ENCODE measurements around the gene NTN1.

Gene NTN1

GRCh38 chr17:9195961-9196670 is 174.8 kb downstream of the NTN1 start:
- DNase-seq (ENCODE audit: low read depth): no peak

GRCh38 chr17:9199571-9200551 is 178.6 kb downstream of the NTN1 start:
- no peak for DNase-seq (ENCODE audit: low read depth)

- DNase-seq (ENCODE audit: low read depth): no peak
These were observed 179.5 kb downstream of the NTN1 start for GRCh38 chr17:9200699-9201359.

GRCh38 chr17:9202532-9202931 is 181.2 kb downstream of the NTN1 start:
- no peak for DNase-seq (ENCODE audit: low read depth)

- DNase-seq (ENCODE audit: low read depth): no peak
These were observed 182.6 kb downstream of the NTN1 start for GRCh38 chr17:9203771-9204425.

- no peak for DNase-seq (ENCODE audit: low read depth)
These were observed 183.5 kb downstream of the NTN1 start for GRCh38 chr17:9204637-9205329.

GRCh38 chr17:9205520-9206409 is 184.5 kb downstream of the NTN1 start:
- DNase-seq (ENCODE audit: low read depth): no peak

- DNase-seq (ENCODE audit: low read depth): no peak
These were observed 185.0 kb downstream of the NTN1 start for GRCh38 chr17:9206410-9206703.

GRCh38 chr17:9206741-9207332 is 185.5 kb downstream of the NTN1 start:
- DNase-seq (ENCODE audit: low read depth): no peak

- no peak for DNase-seq (ENCODE audit: low read depth)
These were observed 187.2 kb downstream of the NTN1 start for GRCh38 chr17:9208381-9209105.

GRCh38 chr17:9209347-9209746 is 188.0 kb downstream of the NTN1 start:
- DNase-seq (ENCODE audit: low read depth): no peak

- no peak for DNase-seq (ENCODE audit: low read depth)
These were observed 188.6 kb downstream of the NTN1 start for GRCh38 chr17:9209781-9210370.

GRCh38 chr17:9211133-9211765 is 189.9 kb downstream of the NTN1 start:
- no peak for DNase-seq (ENCODE audit: low read depth)

- DNase-seq (ENCODE audit: low read depth): no peak
These were observed 191.3 kb downstream of the NTN1 start for GRCh38 chr17:9212376-9213302.

GRCh38 chr17:9213303-9213640 is 192.0 kb downstream of the NTN1 start:
- no peak for DNase-seq (ENCODE audit: low read depth)

GRCh38 chr17:9215465-9215864 is 194.2 kb downstream of the NTN1 start:
- no peak for DNase-seq (ENCODE audit: low read depth)

GRCh38 chr17:9217151-9218056 is 196.1 kb downstream of the NTN1 start:
- no peak for DNase-seq (ENCODE audit: low read depth)
